H1 (cell line): ENCODE data around the gene ECD. TPM values are rescaled to one million over a fixed set of nuclear protein-coding genes. Genes with fewer than 3 reads are reported as not detected.

Source experiments
- CTCF ChIA-PET: fragments of 300-600 bp; sonication (Branson Sonifier 250); formaldehyde crosslinking; loops from one replicate; lab custom pipeline; 2021; ENCODE audit not compliant: partially characterized antibody; lab: Charles Lee
- POLR2A ChIA-PET: fragments of 300-600 bp; sonication (Branson Sonifier 250); formaldehyde crosslinking; loops from one replicate; lab custom pipeline; 2021; ENCODE audit warnings: inconsistent platforms; ENCODE audit not compliant: partially characterized antibody; lab: Charles Lee
- DNase-seq, 2 experiments: peaks; one replicate each; pipeline versions ENCODE4 v3.0.0 to v3.0.0-alpha.2; 2010 to 2022; ENCODE audit warnings: low spot score in 2 of 2, low read depth in 1 of 2, mixed read lengths in 1 of 2
- FAIRE-seq: peaks from 2 replicates; lab custom pipeline; 2011; peaks lifted over from hg19 to GRCh38; lab: Jason Lieb, UNC
- H2AFZ ChIP-seq: 2 replicates; pipeline ENCODE4 v1.8.1; 2012; ENCODE audit warnings: low read length, inconsistent platforms
- H2AK5ac ChIP-seq: 2 replicates; pipeline ENCODE4 v1.6.1; 2013; ENCODE audit warnings: low read depth, low read length
- H2BK120ac ChIP-seq: replicated peaks from 2 replicates; pipeline ENCODE3; 2013; ENCODE audit warnings: low read depth, low read length, inconsistent platforms
- H2BK12ac ChIP-seq: 2 replicates; pipeline ENCODE4 v1.6.1; 2013; ENCODE audit warnings: low read depth, low read length
- H2BK15ac ChIP-seq: 2 replicates; pipeline ENCODE4 v1.6.1; 2013; ENCODE audit warnings: low read length
- H2BK20ac ChIP-seq: 2 replicates; pipeline ENCODE4 v1.6.1; 2013; ENCODE audit warnings: low read length
- H2BK5ac ChIP-seq: 2 replicates; pipeline ENCODE4 v1.6.1; 2013; ENCODE audit warnings: low read depth, low read length
- H3K14ac ChIP-seq: 2 replicates; pipeline ENCODE4 v1.6.1; 2013; ENCODE audit warnings: inconsistent platforms; ENCODE audit not compliant: insufficient read length
- H3K18ac ChIP-seq: 2 replicates; pipeline ENCODE4 v1.6.1; 2013; ENCODE audit warnings: low read length; ENCODE audit errors: extremely low read depth
- H3K23ac ChIP-seq: 2 replicates; pipeline ENCODE4 v1.6.1; 2013; ENCODE audit warnings: inconsistent platforms; ENCODE audit not compliant: insufficient read length
- H3K23me2 ChIP-seq: 2 replicates; pipeline ENCODE4 v1.6.1; 2013; ENCODE audit warnings: low read depth, low read length
- H3K27ac ChIP-seq: 2 replicates; pipeline ENCODE4 v1.6.1; 2011; ENCODE audit warnings: low read depth, low read length, inconsistent platforms
- H3K27me3 ChIP-seq, 4 experiments: replicated peaks in 1 of 4; 1 replicate in 1 of 4; 2 replicates in 3 of 4; pipeline versions ENCODE4 v1.6.1 to v1.8.1; 2011 to 2013; ENCODE audit warnings: low read length in 3 of 4, mild to moderate bottlenecking in 3 of 4, inconsistent platforms in 2 of 4, mixed read lengths in 2 of 4, moderate library complexity in 1 of 4; ENCODE audit not compliant: control insufficient read depth in 3 of 4, insufficient read depth in 3 of 4; ENCODE audit errors: extremely low read depth in 1 of 4
- H3K36me3 ChIP-seq, 4 experiments: 2 replicates each; pipeline versions ENCODE4 v1.6.1 to v1.8.1; 2011 to 2013; ENCODE audit warnings: mild to moderate bottlenecking in 4 of 4, low read length in 3 of 4, moderate library complexity in 2 of 4, control low read depth in 1 of 4, inconsistent platforms in 1 of 4; ENCODE audit not compliant: insufficient read depth in 4 of 4, control insufficient read depth in 2 of 4
- H3K4ac ChIP-seq: replicated peaks from 2 replicates; pipeline ENCODE3; 2013; ENCODE audit warnings: low read length, low read depth, mixed read lengths, inconsistent platforms; ENCODE audit not compliant: insufficient read length
- H3K4me1 ChIP-seq, 4 experiments: replicated peaks in 1 of 4; 1 replicate in 1 of 4; 2 replicates in 3 of 4; pipeline versions ENCODE4 v1.6.1 to v1.8.1; 2011 to 2013; ENCODE audit warnings: low read length in 3 of 4, inconsistent platforms in 2 of 4, mixed read lengths in 1 of 4; ENCODE audit not compliant: insufficient read depth in 4 of 4, control insufficient read depth in 3 of 4
- H3K4me2 ChIP-seq, 2 experiments: 2 replicates each; pipeline versions ENCODE4 v1.6.1 to v1.8.1; 2011 to 2013; ENCODE audit warnings: low read depth in 2 of 2, low read length in 2 of 2, control low read depth in 1 of 2, inconsistent platforms in 1 of 2, mild to moderate bottlenecking in 1 of 2; ENCODE audit not compliant: insufficient read depth in 1 of 2
- H3K4me3 ChIP-seq, 4 experiments: fragments of 200-600, 300-600 bp in 1 of 4; sonication (generic), shearing (Covaris generic), sonication (Bioruptor Twin) in 1 of 4; 2 replicates each; pipeline versions ENCODE4 v1.5.1 to v1.8.1; 2011 to 2016; ENCODE audit warnings: low read length in 4 of 4, low read depth in 3 of 4, control low read depth in 2 of 4, inconsistent platforms in 2 of 4, mild to moderate bottlenecking in 2 of 4, mixed read lengths in 1 of 4, moderate library complexity in 1 of 4; ENCODE audit not compliant: insufficient read depth in 2 of 4; ENCODE audit errors: extremely low read depth in 1 of 4
- H3K56ac ChIP-seq: replicated peaks from 2 replicates; pipeline ENCODE3; 2013; ENCODE audit warnings: low read depth, mild to moderate bottlenecking, mixed read lengths, low read length, inconsistent platforms; ENCODE audit not compliant: insufficient read length
- H3K79me1 ChIP-seq: 2 replicates; pipeline ENCODE4 v1.6.1; 2013; ENCODE audit warnings: low read depth, low read length, control low read depth
- H3K79me2 ChIP-seq, 2 experiments: 2 replicates each; pipeline versions ENCODE4 v1.6.1 to v1.8.1; 2012 to 2013; ENCODE audit warnings: low read length in 2 of 2, mild to moderate bottlenecking in 2 of 2, inconsistent platforms in 1 of 2; ENCODE audit not compliant: insufficient read depth in 2 of 2, control insufficient read depth in 1 of 2
- H3K9ac ChIP-seq, 4 experiments: replicated peaks in 1 of 4; 1 replicate in 1 of 4; 2 replicates in 3 of 4; pipeline versions ENCODE4 v1.6.1 to v1.8.1; 2011 to 2013; ENCODE audit warnings: low read depth in 3 of 4, low read length in 3 of 4, control low read depth in 2 of 4, mild to moderate bottlenecking in 2 of 4, moderate library complexity in 2 of 4, inconsistent platforms in 1 of 4; ENCODE audit errors: extremely low read depth in 1 of 4
- H3K9me3 ChIP-seq, 2 experiments: 2 replicates each; pipeline versions ENCODE4 v1.6.1 to v1.8.1; 2012 to 2013; ENCODE audit warnings: mild to moderate bottlenecking in 2 of 2, moderate library complexity in 2 of 2, control low read depth in 1 of 2, inconsistent platforms in 1 of 2, low read depth in 1 of 2, low read length in 1 of 2, mixed read lengths in 1 of 2; ENCODE audit not compliant: insufficient read depth in 2 of 2
- H4K20me1 ChIP-seq, 2 experiments: replicated peaks in 1 of 2; 2 replicates each; pipeline versions ENCODE3 to v1.8.1; 2011 to 2013; ENCODE audit warnings: inconsistent platforms in 2 of 2, low read length in 2 of 2, mild to moderate bottlenecking in 1 of 2; ENCODE audit not compliant: insufficient read depth in 2 of 2, control insufficient read depth in 1 of 2
- H4K5ac ChIP-seq: 2 replicates; pipeline ENCODE4 v1.6.1; 2013; ENCODE audit warnings: low read length, low read depth, mixed read lengths, inconsistent platforms; ENCODE audit not compliant: insufficient read length
- H4K8ac ChIP-seq: 2 replicates; pipeline ENCODE4 v1.8.0; 2013; ENCODE audit warnings: mild to moderate bottlenecking, moderate library complexity, low read length, inconsistent platforms; ENCODE audit not compliant: insufficient read depth; ENCODE audit errors: extremely low read depth
- H4K91ac ChIP-seq: replicated peaks from 2 replicates; pipeline ENCODE3; 2013; ENCODE audit warnings: low read length, mixed read lengths, inconsistent platforms; ENCODE audit not compliant: insufficient read length
- CBX8 ChIP-seq: fragments of 300-800, 300-1000 bp; sonication (generic); IDR thresholded peaks from 2 replicates; pipeline ENCODE4 v1.7.1; 2016; ENCODE audit warnings: low read depth, low read length, borderline replicate concordance
- CEBPB ChIP-seq: IDR thresholded peaks from 2 replicates; pipeline ENCODE4 v1.6.1; 2012; ENCODE audit warnings: low read depth, low read length
- CHD2 ChIP-seq: IDR thresholded peaks from 2 replicates; pipeline ENCODE4 v1.6.1; 2012; ENCODE audit warnings: low read length, improper control_type of control experiment
- JUN ChIP-seq: IDR thresholded peaks from 2 replicates; pipeline ENCODE4 v1.6.1; 2011; ENCODE audit warnings: low read depth, mild to moderate bottlenecking, improper control_type of control experiment, low read length
- KDM1A ChIP-seq: fragments of 200-600, 300-600 bp; sonication (generic); IDR thresholded peaks from 2 replicates; pipeline ENCODE4 v1.7.1; 2016; ENCODE audit warnings: mild to moderate bottlenecking, low read length, borderline replicate concordance
- MAX ChIP-seq: IDR thresholded peaks from 2 replicates; pipeline ENCODE4 v1.6.1; 2012; ENCODE audit warnings: inconsistent platforms
- PHF8 ChIP-seq: fragments of 200-600 bp; sonication (generic); conservative IDR thresholded peaks from 2 replicates; pipeline ENCODE4 v1.7.1; 2012; ENCODE audit warnings: low read depth, mild to moderate bottlenecking, inconsistent platforms, low read length, moderate library complexity
- POLR2A ChIP-seq, 2 experiments: IDR thresholded peaks; 1 replicate in 1 of 2; 2 replicates in 1 of 2; pipeline ENCODE4 v1.6.1; 2011; ENCODE audit warnings: low read depth in 2 of 2, low read length in 2 of 2, mild to moderate bottlenecking in 2 of 2; ENCODE audit errors: control extremely low read depth in 1 of 2
- SP4 ChIP-seq: IDR thresholded peaks from 2 replicates; pipeline ENCODE4 v1.6.1; 2012; ENCODE audit warnings: low read length, inconsistent platforms
- SUZ12 ChIP-seq: fragments of 200-600 bp; sonication (generic); IDR thresholded peaks from 2 replicates; pipeline ENCODE4 v1.6.1; 2012; ENCODE audit warnings: mild to moderate bottlenecking, inconsistent platforms, low read length, moderate library complexity, mixed read lengths
- YY1 ChIP-seq: IDR thresholded peaks from 2 replicates; pipeline ENCODE4 v1.6.1; 2011; ENCODE audit warnings: low read depth, mild to moderate bottlenecking, low read length
- WGBS, 2 experiments: shearing (Covaris generic) in 1 of 2; methylation state at CpG; one replicate each; pipeline versions ENCODE4 v1.1.6 to v1.1.7; 2013 to 2015; ENCODE audit warnings: low lambda C conversion rate in 2 of 2, mixed read lengths in 2 of 2, inconsistent platforms in 1 of 2, low coverage in 1 of 2, missing lambda C conversion rate in 1 of 2; ENCODE audit not compliant: insufficient replicate concordance in 2 of 2, insufficient coverage in 1 of 2, insufficient read length in 1 of 2; ENCODE audit errors: extremely low coverage in 1 of 2, missing lambda C conversion rate in 1 of 2; 5-methylcytosine and 5-hydroxymethylcytosine counted together
- polyA plus RNA-seq, 7 experiments: library from polyadenylated mRNA; depleted of rRNA in 3 of 7; stranded (reverse) in 5 of 7; unstranded in 2 of 7; fragments of >200 nt in 5 of 7; fragments of 200-250 nt in 2 of 7; gene quantifications; 1 replicate in 5 of 7; 2 replicates in 1 of 7; 4 replicates in 1 of 7; pipeline versions ENCODE4 v1.2.1 to v1.2.3, GENCODE V29; 2011 to 2013; ENCODE audit warnings: missing spikeins in 2 of 7, mixed read lengths in 2 of 7
- total RNA-seq: library from RNA; stranded (reverse); fragmentation: NEBNext Ultra II Directional; extraction: Animal tissue kit (Norgen Biotek cat#: 25700); gene quantifications from 2 replicates; pipeline ENCODE4 v1.2.1, GENCODE V29; 2021
- TF ChIP-seq, protein P1 (sequence below): IDR thresholded peaks from 2 replicates; pipeline ENCODE4 v1.6.1; 2011; ENCODE audit warnings: low read length, improper control_type of control experiment

ECD gene
- total and polyA plus RNA-seq, 2 of the 8 experiments (the other 6 are each of a cell fraction or from before 2014, with no cell fraction given) = 27.1 to 38.0 TPM

DNA sequence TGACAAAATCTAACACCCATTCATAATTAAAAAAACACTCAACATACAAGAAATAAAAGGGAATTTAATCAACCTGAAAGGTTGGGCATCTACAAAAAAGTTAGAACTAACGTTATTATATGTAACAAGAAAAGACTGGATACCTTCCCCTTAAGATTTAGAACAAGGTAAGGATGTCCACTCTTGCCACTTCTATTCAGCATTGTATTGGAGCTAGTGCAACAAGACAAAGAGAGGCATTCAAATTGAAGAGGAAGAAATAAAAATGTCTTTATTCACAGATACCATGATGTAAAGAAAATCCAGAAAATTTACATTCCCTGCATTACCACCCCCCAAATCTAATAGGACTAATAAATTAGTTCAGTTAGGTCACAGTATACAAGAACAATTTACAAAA lies 18.5 kb upstream of the ECD start:
- Histone ChIP-seq H2BK120ac (no peak overlapping the region), H3K4ac (no peak overlapping the region), H3K23ac (no peak overlapping the region), H3K56ac (no peak overlapping the region), H3K14ac (no peak overlapping the region), H4K5ac (no peak overlapping the region), H3K4me2 (no peak overlapping the region), H3K9ac (no peak overlapping the region), H3K23me2 (no peaks in the 10 kb centered on the region), H3K79me2 (no peaks in the 10 kb centered on the region), H3K27me3 (no peaks in the 10 kb centered on the region), H3K79me1 (no peaks in the 10 kb centered on the region), H2AK5ac (no peak overlapping the region), H3K36me3 (peaks cover 0 to 3% (median 0%) of the 10 kb centered on the region in 4 experiments; a peak in 1 of 8 replicates), H3K18ac (no peak overlapping the region), H3K9me3 (no peaks in the 10 kb centered on the region), H4K8ac (no peak overlapping the region), H2BK20ac (no peak overlapping the region), H2BK15ac (no peak overlapping the region), H4K91ac (no peak overlapping the region), H2BK5ac (no peak overlapping the region), H3K4me3 (no peak overlapping the region), H4K20me1 (no peaks in the 10 kb centered on the region), H2AFZ (no peak overlapping the region), H3K4me1 (no peaks in the 10 kb centered on the region), H2BK12ac (no peak overlapping the region), H3K27ac (no peak overlapping the region)
- ChIA-PET CTCF (no interaction called here), POLR2A (no interaction called here)
- WGBS, 2 experiments = 85% methylated on average over 1 of the region's 1 CpG; no CpG with 5 or more reads in 1 of the 2 experiments
- FAIRE-seq (no peak), DNase-seq (no peak)
- TF ChIP-seq JUN = no peak
- no peak for TF ChIP-seq CHD2
- TF ChIP-seq SUZ12 = no peak
- TF ChIP-seq KDM1A = no peak
- no peak for TF ChIP-seq CBX8
- TF ChIP-seq CEBPB = no peak
- TF ChIP-seq SP4 = no peak
- TF ChIP-seq YY1 = no peak
- TF ChIP-seq, protein P1, sequence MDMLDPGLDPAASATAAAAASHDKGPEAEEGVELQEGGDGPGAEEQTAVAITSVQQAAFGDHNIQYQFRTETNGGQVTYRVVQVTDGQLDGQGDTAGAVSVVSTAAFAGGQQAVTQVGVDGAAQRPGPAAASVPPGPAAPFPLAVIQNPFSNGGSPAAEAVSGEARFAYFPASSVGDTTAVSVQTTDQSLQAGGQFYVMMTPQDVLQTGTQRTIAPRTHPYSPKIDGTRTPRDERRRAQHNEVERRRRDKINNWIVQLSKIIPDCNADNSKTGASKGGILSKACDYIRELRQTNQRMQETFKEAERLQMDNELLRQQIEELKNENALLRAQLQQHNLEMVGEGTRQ = no peak
- TF ChIP-seq PHF8 = no peak
- no peak for TF ChIP-seq MAX
- TF ChIP-seq POLR2A (IDR thresholded peaks at IDR 0.05; ENCODE audit: control extremely low read depth in 1 of 2, low read depth in 2 of 2, low read length in 2 of 2) = no peak
